WI38 (cell line): ENCODE measurements around the gene AJM1.
A peak's percentile ranks its signal among the peaks of the same experiment; 100 is the strongest.

Experiments
- H3K4me3 ChIP-seq: 2 replicates; pipeline ENCODE4 v1.5.1; 2011; ENCODE audit warnings: low read depth, mild to moderate bottlenecking, control low read depth, low read length
- CTCF ChIP-seq: IDR thresholded peaks from 2 replicates; pipeline ENCODE4 v1.5.1; 2012; ENCODE audit warnings: low read depth, mild to moderate bottlenecking, control low read depth, low read length

The AJM1 gene

GRCh38 chr9:136846376-136847087 lies 4.3 kb downstream of the AJM1 start:
- H3K4me3 ChIP-seq, result no peak overlapping the region
- TF ChIP-seq CTCF, result no peak

- no peak for TF ChIP-seq CTCF
- peak overlapping the region; percentile 86 for H3K4me3 ChIP-seq
Observed at GRCh38 chr9:136847088-136847825, 5.0 kb downstream of the AJM1 start.

GRCh38 chr9:136847826-136848392 lies 5.6 kb downstream of the AJM1 start:
- TF ChIP-seq CTCF, result no peak
- H3K4me3 ChIP-seq, result peak overlapping the region; percentile 86

- peak overlapping the region; percentile 86 for H3K4me3 ChIP-seq
- no peak for TF ChIP-seq CTCF
Observed at GRCh38 chr9:136848393-136849037, 6.2 kb downstream of the AJM1 start.

- no peak for TF ChIP-seq CTCF
- peak within 1 kb of the TSS; percentile 86 for H3K4me3 ChIP-seq
Observed at GRCh38 chr9:136849038-136849959, 7.0 kb downstream of the AJM1 start, which contains the start of gene PHPT1. Gene PHPT1, plus strand, starts transcription at chr9:136849409. Its CDS starts 22 bp downstream, at chr9:136849431.

- peak overlapping the region; percentile 86 for H3K4me3 ChIP-seq
- no peak for TF ChIP-seq CTCF
Observed at GRCh38 chr9:136849960-136850865, 7.9 kb downstream of the AJM1 start.
